ENCODE data around the gene PI4K2A. TPM values are rescaled to one million over a fixed set of nuclear protein-coding genes. Genes with fewer than 3 reads are reported as not detected.

The PI4K2A gene
- total and polyA plus RNA-seq, 2 of the 13 experiments (the other 11 are each of a cell fraction or from before 2014, with no cell fraction given) = 10.9 to 14.3 TPM

DNA sequence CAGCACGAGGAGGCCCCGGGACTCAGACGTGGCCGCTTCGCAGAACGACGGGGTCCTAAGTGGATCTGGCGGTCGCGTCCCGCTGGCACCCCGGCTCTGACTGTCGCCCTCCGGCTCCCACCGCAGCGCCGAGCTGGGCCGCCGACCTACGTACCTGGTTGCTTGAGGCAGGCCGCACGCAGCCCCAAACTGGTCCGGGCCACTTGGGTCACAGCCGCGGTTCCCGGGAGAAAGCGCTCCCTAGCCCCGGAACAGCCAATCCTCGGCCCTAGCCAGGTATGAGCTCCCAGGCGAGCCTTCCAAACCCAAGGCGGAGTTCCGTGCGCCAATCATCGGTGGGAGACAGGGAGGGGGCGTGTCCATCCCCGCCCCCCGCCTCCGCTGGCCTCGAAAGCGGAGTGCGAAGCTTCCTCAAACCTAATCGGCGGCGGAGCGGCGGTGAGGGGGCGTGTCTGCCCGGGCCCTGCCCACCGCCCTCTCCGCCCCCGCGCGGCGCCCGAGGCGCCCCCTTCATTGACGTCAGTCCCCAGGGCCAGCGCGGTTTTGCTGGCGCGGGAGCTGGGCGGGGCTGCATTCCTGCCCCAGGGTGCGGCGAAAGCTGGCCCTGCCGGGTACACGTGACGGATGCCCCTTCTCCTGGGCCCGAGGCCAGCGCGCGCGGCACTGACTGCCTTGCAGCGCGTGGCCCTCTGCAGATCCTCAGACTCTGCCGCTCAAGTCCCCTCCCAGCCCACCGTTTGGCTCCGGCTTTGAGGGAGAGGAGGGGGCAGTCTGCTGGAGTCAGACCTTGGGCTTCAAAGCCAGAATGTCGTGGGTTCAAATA is 46.7 kb downstream of the PI4K2A start, which contains the start of gene AVPI1 (continued):
- peak; percentile 86; the same call in 1 of the 2 replicates for TF ChIP-seq ARID4A (CRISPR knock-in tag; IDR thresholded peaks at IDR 0.05; ENCODE audit: borderline replicate concordance)
- TF ChIP-seq, protein P1, sequence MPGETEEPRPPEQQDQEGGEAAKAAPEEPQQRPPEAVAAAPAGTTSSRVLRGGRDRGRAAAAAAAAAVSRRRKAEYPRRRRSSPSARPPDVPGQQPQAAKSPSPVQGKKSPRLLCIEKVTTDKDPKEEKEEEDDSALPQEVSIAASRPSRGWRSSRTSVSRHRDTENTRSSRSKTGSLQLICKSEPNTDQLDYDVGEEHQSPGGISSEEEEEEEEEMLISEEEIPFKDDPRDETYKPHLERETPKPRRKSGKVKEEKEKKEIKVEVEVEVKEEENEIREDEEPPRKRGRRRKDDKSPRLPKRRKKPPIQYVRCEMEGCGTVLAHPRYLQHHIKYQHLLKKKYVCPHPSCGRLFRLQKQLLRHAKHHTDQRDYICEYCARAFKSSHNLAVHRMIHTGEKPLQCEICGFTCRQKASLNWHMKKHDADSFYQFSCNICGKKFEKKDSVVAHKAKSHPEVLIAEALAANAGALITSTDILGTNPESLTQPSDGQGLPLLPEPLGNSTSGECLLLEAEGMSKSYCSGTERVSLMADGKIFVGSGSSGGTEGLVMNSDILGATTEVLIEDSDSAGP (CRISPR knock-in tag; IDR thresholded peaks at IDR 0.05; ENCODE audit: borderline replicate concordance) = peak; percentile 87
- TF ChIP-seq, protein P2, sequence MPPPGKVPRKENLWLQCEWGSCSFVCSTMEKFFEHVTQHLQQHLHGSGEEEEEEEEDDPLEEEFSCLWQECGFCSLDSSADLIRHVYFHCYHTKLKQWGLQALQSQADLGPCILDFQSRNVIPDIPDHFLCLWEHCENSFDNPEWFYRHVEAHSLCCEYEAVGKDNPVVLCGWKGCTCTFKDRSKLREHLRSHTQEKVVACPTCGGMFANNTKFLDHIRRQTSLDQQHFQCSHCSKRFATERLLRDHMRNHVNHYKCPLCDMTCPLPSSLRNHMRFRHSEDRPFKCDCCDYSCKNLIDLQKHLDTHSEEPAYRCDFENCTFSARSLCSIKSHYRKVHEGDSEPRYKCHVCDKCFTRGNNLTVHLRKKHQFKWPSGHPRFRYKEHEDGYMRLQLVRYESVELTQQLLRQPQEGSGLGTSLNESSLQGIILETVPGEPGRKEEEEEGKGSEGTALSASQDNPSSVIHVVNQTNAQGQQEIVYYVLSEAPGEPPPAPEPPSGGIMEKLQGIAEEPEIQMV (CRISPR knock-in tag; IDR thresholded peaks at IDR 0.05; ENCODE audit: low read depth) = 0 out of 2 replicates have a peak, but pooled peaks have one; percentile 20
- TF ChIP-seq REL (CRISPR knock-in tag; conservative IDR thresholded peaks at IDR 0.05) = peak; percentile 55; the same call in 1 of the 2 replicates
- TF ChIP-seq XBP1 (CRISPR knock-in tag; IDR thresholded peaks at IDR 0.05) = no peak
- TF ChIP-seq SATB2 (CRISPR knock-in tag; IDR thresholded peaks at IDR 0.05) = peak; percentile 46; the same call in 1 of the 2 replicates
- peak; percentile 98 for TF ChIP-seq MLX (CRISPR knock-in tag; IDR thresholded peaks at IDR 0.05)
- peak; percentile 92 for TF ChIP-seq ZNF510 (CRISPR knock-in tag; IDR thresholded peaks at IDR 0.05; ENCODE audit: low read depth)
- TF ChIP-seq RAD51 (IDR thresholded peaks at IDR 0.05; ENCODE audit: borderline replicate concordance) = no peak; the same call in 1 of the 2 replicates
- no peak for TF ChIP-seq PBX3 (CRISPR knock-in tag; IDR thresholded peaks at IDR 0.05; ENCODE audit: borderline replicate concordance)
- TF ChIP-seq, protein P3, sequence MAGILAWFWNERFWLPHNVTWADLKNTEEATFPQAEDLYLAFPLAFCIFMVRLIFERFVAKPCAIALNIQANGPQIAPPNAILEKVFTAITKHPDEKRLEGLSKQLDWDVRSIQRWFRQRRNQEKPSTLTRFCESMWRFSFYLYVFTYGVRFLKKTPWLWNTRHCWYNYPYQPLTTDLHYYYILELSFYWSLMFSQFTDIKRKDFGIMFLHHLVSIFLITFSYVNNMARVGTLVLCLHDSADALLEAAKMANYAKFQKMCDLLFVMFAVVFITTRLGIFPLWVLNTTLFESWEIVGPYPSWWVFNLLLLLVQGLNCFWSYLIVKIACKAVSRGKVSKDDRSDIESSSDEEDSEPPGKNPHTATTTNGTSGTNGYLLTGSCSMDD (CRISPR knock-in tag; IDR thresholded peaks at IDR 0.05) = peak; percentile 76; the same call in 1 of the 2 replicates
- peak; percentile 83 for TF ChIP-seq TOPORS (CRISPR knock-in tag; IDR thresholded peaks at IDR 0.05)
- peak; percentile 91 for TF ChIP-seq ZNF766 (CRISPR knock-in tag; IDR thresholded peaks at IDR 0.05; ENCODE audit: borderline replicate concordance)
- no peak for TF ChIP-seq RBM22 (optimal IDR thresholded peaks at IDR 0.05; ENCODE audit: low read length)
